ENCODE results near the gene ACP4. TPM values are rescaled to one million over a fixed set of nuclear protein-coding genes. Genes with fewer than 3 reads are reported as not detected.

The ACP4 gene
- total and polyA plus RNA-seq, 5 donors from 2014 or later: not detected

GRCh38 chr19:50829801-50830200 lies 39.6 kb downstream of the ACP4 start:
- Histone ChIP-seq H3K27me3 (ENCODE audit: control insufficient read depth, insufficient read depth, low read length) (no peaks in the 10 kb centered on the region), H3K27ac (ENCODE audit: insufficient read depth, low read length, poor library complexity, severe bottlenecking) (no peak overlapping the region), H3K36me3 (ENCODE audit: control insufficient read depth, insufficient read depth, low read length) (no peaks in the 10 kb centered on the region), H3K4me1 (ENCODE audit: control insufficient read depth, insufficient read depth, low read length, poor library complexity, severe bottlenecking) (no peaks in the 10 kb centered on the region), H3K9me3 (ENCODE audit: control insufficient read depth in 2 of 2, low read length in 2 of 2) (no peaks in the 10 kb centered on the region), H3K4me3 (ENCODE audit: low read depth, low read length) (no peak overlapping the region)
- H3K27ac Mint-ChIP-seq: no peak overlapping the region
- H3K27me3 Mint-ChIP-seq: peaks cover 54% of the 10 kb centered on the region
- peaks cover 0 to 4% (median 0%) of the 10 kb centered on the region in 7 donors for H3K9me3 Mint-ChIP-seq
- H3K4me3 Mint-ChIP-seq: no peak overlapping the region
- DNase-seq (no peak), ATAC-seq (ENCODE audit: low read depth in 2 of 2) (no peak)
- H3K36me3 Mint-ChIP-seq: no peaks in the 10 kb centered on the region
- H3K4me1 Mint-ChIP-seq: no peaks in the 10 kb centered on the region

GRCh38 chr19:50830266-50831025 lies 40.2 kb downstream of the ACP4 start:
- ATAC-seq (ENCODE audit: low read depth in 2 of 2) (no peak), DNase-seq (no peak)
- Mint-ChIP-seq H3K36me3 (no peaks in the 10 kb centered on the region), H3K27ac (peak overlapping the region in 1 of 3 donors; percentile 58), H3K9me3 (peaks cover 0 to 4% (median 0%) of the 10 kb centered on the region in 7 donors), H3K27me3 (peaks cover 55% of the 10 kb centered on the region), H3K4me3 (no peak overlapping the region), H3K4me1 (peaks cover 0 to 5% (median 3%) of the 10 kb centered on the region in 4 donors)
- Histone ChIP-seq H3K27ac (ENCODE audit: insufficient read depth, low read length, poor library complexity, severe bottlenecking) (no peak overlapping the region), H3K4me3 (ENCODE audit: low read depth, low read length) (no peak overlapping the region), H3K4me1 (ENCODE audit: control insufficient read depth, insufficient read depth, low read length, poor library complexity, severe bottlenecking) (peaks cover 6% of the 10 kb centered on the region), H3K36me3 (ENCODE audit: control insufficient read depth, insufficient read depth, low read length) (no peaks in the 10 kb centered on the region), H3K9me3 (ENCODE audit: control insufficient read depth in 2 of 2, low read length in 2 of 2) (no peaks in the 10 kb centered on the region), H3K27me3 (ENCODE audit: control insufficient read depth, insufficient read depth, low read length) (no peaks in the 10 kb centered on the region)

- Mint-ChIP-seq H3K36me3 (no peaks in the 10 kb centered on the region), H3K27me3 (peaks cover 52% of the 10 kb centered on the region), H3K4me1 (peaks cover 0 to 7% (median 3%) of the 10 kb centered on the region in 4 donors), H3K4me3 (peak overlapping the region in 1 of 4 donors; percentile 32), H3K9me3 (peaks cover 0 to 4% (median 0%) of the 10 kb centered on the region in 7 donors), H3K27ac (peak overlapping the region in 1 of 3 donors; percentile 58)
- Histone ChIP-seq H3K27me3 (ENCODE audit: control insufficient read depth, insufficient read depth, low read length) (no peaks in the 10 kb centered on the region), H3K36me3 (ENCODE audit: control insufficient read depth, insufficient read depth, low read length) (no peaks in the 10 kb centered on the region), H3K9me3 (ENCODE audit: control insufficient read depth in 2 of 2, low read length in 2 of 2) (no peaks in the 10 kb centered on the region), H3K4me3 (ENCODE audit: low read depth, low read length) (no peak overlapping the region), H3K4me1 (ENCODE audit: control insufficient read depth, insufficient read depth, low read length, poor library complexity, severe bottlenecking) (peaks cover 12% of the 10 kb centered on the region), H3K27ac (ENCODE audit: insufficient read depth, low read length, poor library complexity, severe bottlenecking) (no peak overlapping the region)
- ATAC-seq (ENCODE audit: low read depth in 2 of 2): no peak
- DNase-seq: no peak
These were observed 40.8 kb downstream of the ACP4 start for GRCh38 chr19:50831026-50831396.

GRCh38 chr19:50832666-50833065 lies 42.5 kb downstream of the ACP4 start:
- Mint-ChIP-seq H3K27me3 (peaks cover 60% of the 10 kb centered on the region), H3K27ac (no peak overlapping the region), H3K4me3 (no peak overlapping the region), H3K9me3 (peaks cover 0 to 4% (median 0%) of the 10 kb centered on the region in 7 donors), H3K36me3 (no peaks in the 10 kb centered on the region), H3K4me1 (peaks cover 0 to 18% (median 10%) of the 10 kb centered on the region in 4 donors)
- H3K9me3 ChIP-seq (ENCODE audit: control insufficient read depth in 2 of 2, low read length in 2 of 2): no peaks in the 10 kb centered on the region
- no peak overlapping the region for H3K4me3 ChIP-seq (ENCODE audit: low read depth, low read length)
- ATAC-seq (ENCODE audit: low read depth in 2 of 2): no peak
- H3K36me3 ChIP-seq (ENCODE audit: control insufficient read depth, insufficient read depth, low read length): no peaks in the 10 kb centered on the region
- no peak for DNase-seq
- H3K4me1 ChIP-seq (ENCODE audit: control insufficient read depth, insufficient read depth, low read length, poor library complexity, severe bottlenecking): peaks cover 15% of the 10 kb centered on the region
- no peaks in the 10 kb centered on the region for H3K27me3 ChIP-seq (ENCODE audit: control insufficient read depth, insufficient read depth, low read length)
- H3K27ac ChIP-seq (ENCODE audit: insufficient read depth, low read length, poor library complexity, severe bottlenecking): no peak overlapping the region

- Histone ChIP-seq H3K27me3 (ENCODE audit: control insufficient read depth, insufficient read depth, low read length) (no peaks in the 10 kb centered on the region), H3K9me3 (ENCODE audit: control insufficient read depth in 2 of 2, low read length in 2 of 2) (no peaks in the 10 kb centered on the region), H3K4me3 (ENCODE audit: low read depth, low read length) (no peak within 1 kb of the TSS), H3K36me3 (ENCODE audit: control insufficient read depth, insufficient read depth, low read length) (no peaks in the 10 kb centered on the region), H3K27ac (ENCODE audit: insufficient read depth, low read length, poor library complexity, severe bottlenecking) (no peak within 1 kb of the TSS), H3K4me1 (ENCODE audit: control insufficient read depth, insufficient read depth, low read length, poor library complexity, severe bottlenecking) (peaks cover 15% of the 10 kb centered on the region)
- peaks cover 0 to 4% (median 0%) of the 10 kb centered on the region in 7 donors for H3K9me3 Mint-ChIP-seq
- DNase-seq (no peak), ATAC-seq (ENCODE audit: low read depth in 2 of 2) (no peak)
- no peaks in the 10 kb centered on the region for H3K36me3 Mint-ChIP-seq
- peaks cover 0 to 18% (median 10%) of the 10 kb centered on the region in 4 donors for H3K4me1 Mint-ChIP-seq
- peak within 1 kb of the TSS in 2 of 4 donors; percentile 31 to 51 for H3K4me3 Mint-ChIP-seq
- H3K27ac Mint-ChIP-seq: no peak within 1 kb of the TSS
- H3K27me3 Mint-ChIP-seq: peaks cover 55% of the 10 kb centered on the region
These were observed 43.0 kb downstream of the ACP4 start, which contains the start of gene KLK15 for GRCh38 chr19:50833117-50833801. KLK15 (minus strand) TSS chr19:50833574; CDS start chr19:50831492, 2,082 bp downstream.

DNA sequence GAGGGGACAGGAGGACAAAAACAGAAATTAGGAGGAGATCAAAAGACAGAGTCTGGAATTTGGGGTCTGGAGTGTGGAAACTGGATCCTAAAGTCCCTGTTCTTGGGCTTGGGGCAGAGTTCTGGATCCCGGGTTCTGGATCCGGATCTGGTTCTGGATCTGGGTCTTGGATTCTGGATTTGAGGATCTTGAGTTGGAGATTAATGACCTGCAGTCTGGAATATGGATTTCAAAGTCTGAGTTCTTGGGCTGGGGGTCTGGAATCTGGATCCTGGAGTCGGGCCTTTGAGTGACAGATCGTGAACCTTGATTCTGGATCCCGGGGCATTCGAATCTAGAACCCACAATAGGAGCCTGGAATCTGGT lies 43.6 kb downstream of the ACP4 start:
- Histone ChIP-seq H3K4me1 (ENCODE audit: control insufficient read depth, insufficient read depth, low read length, poor library complexity, severe bottlenecking) (peaks cover 15% of the 10 kb centered on the region), H3K27me3 (ENCODE audit: control insufficient read depth, insufficient read depth, low read length) (no peaks in the 10 kb centered on the region), H3K36me3 (ENCODE audit: control insufficient read depth, insufficient read depth, low read length) (no peaks in the 10 kb centered on the region), H3K9me3 (ENCODE audit: control insufficient read depth in 2 of 2, low read length in 2 of 2) (no peaks in the 10 kb centered on the region), H3K4me3 (ENCODE audit: low read depth, low read length) (no peak overlapping the region), H3K27ac (ENCODE audit: insufficient read depth, low read length, poor library complexity, severe bottlenecking) (no peak overlapping the region)
- ATAC-seq (ENCODE audit: low read depth in 2 of 2) (no peak), DNase-seq (no peak)
- Mint-ChIP-seq H3K4me1 (peaks cover 0 to 18% (median 11%) of the 10 kb centered on the region in 4 donors), H3K4me3 (peak overlapping the region in 2 of 4 donors; percentile 31 to 51), H3K27me3 (peaks cover 55% of the 10 kb centered on the region), H3K27ac (no peak overlapping the region), H3K9me3 (peaks cover 0 to 4% (median 0%) of the 10 kb centered on the region in 7 donors), H3K36me3 (no peaks in the 10 kb centered on the region)

GRCh38 chr19:50835103-50835784 lies 45.0 kb downstream of the ACP4 start:
- H3K36me3 ChIP-seq (ENCODE audit: control insufficient read depth, insufficient read depth, low read length): no peaks in the 10 kb centered on the region
- H3K27me3 ChIP-seq (ENCODE audit: control insufficient read depth, insufficient read depth, low read length): no peaks in the 10 kb centered on the region
- no peak overlapping the region for H3K27ac ChIP-seq (ENCODE audit: insufficient read depth, low read length, poor library complexity, severe bottlenecking)
- peaks cover 15% of the 10 kb centered on the region for H3K4me1 ChIP-seq (ENCODE audit: control insufficient read depth, insufficient read depth, low read length, poor library complexity, severe bottlenecking)
- Mint-ChIP-seq H3K27me3 (peaks cover 48% of the 10 kb centered on the region), H3K27ac (no peak overlapping the region), H3K4me3 (peak overlapping the region; percentile 74 to 93 (median 86)), H3K36me3 (no peaks in the 10 kb centered on the region), H3K4me1 (peaks cover 0 to 18% (median 11%) of the 10 kb centered on the region in 4 donors), H3K9me3 (peaks cover 0 to 4% (median 0%) of the 10 kb centered on the region in 7 donors)
- H3K9me3 ChIP-seq (ENCODE audit: control insufficient read depth in 2 of 2, low read length in 2 of 2): no peaks in the 10 kb centered on the region
- DNase-seq (no peak), ATAC-seq (ENCODE audit: low read depth in 2 of 2) (no peak)
- H3K4me3 ChIP-seq (ENCODE audit: low read depth, low read length): peak overlapping the region; percentile 51
